ENCODE measurements around the gene ZNF514. TPM values are rescaled to one million over a fixed set of nuclear protein-coding genes. Genes with fewer than 3 reads are reported as not detected.

Gene ZNF514
- total RNA-seq, 1 experiment from 2014 or later = 8.5 TPM

GRCh38 chr2:95122197-95122551 is 37.5 kb downstream of the ZNF514 start:
- DNase-seq (ENCODE audit: low read depth, low spot score) (no peak), ATAC-seq (no peak; the same call in 1 of the 2 replicates)
- ChIA-PET RAD21 (ENCODE audit: low non-redundant PET in 1 of 2, low total read pairs in 2 of 2, uncharacterized antibody in 2 of 2, unreplicated experiment in 2 of 2) (interaction anchor here in 1 of 2 experiments (1.0 kb wide), 1 partner anchor 43 kb away, joined by 4 read pairs; no protein-coding TSS in a partner anchor), POLR2A (interaction anchor here (1.2 kb wide), 1 partner anchor 17 kb away, joined by 3 read pairs; no protein-coding TSS in a partner anchor), CTCF (interaction anchor here (0.6 to 1.5 kb wide), 6 partner anchors 28 to 223 kb away, joined by 3 to 4 read pairs (median 3); no protein-coding TSS in a partner anchor)
- TF ChIP-seq TCF7L2 (IDR thresholded peaks at IDR 0.05; ENCODE audit: borderline replicate concordance, extremely low read depth, insufficient read depth, insufficient read length) = no peak
- no TSS peak for BruUV-seq (replicated peaks)
- intact Hi-C loops (cut with micrococcal nuclease) = no loop called here
- Histone ChIP-seq H2AFZ (ENCODE audit: low read depth, low read length, poor library complexity, severe bottlenecking) (peak overlapping the region; percentile 58), H3K27ac (ENCODE audit: low read depth, low read length) (no peak overlapping the region; the same call in 1 of the 2 replicates), H3K4me3 (replicated peaks in 1 of 2; ENCODE audit: low read depth in 1 of 2, low read length in 2 of 2) (peak overlapping the region; percentile 98 to 100), H3K9me3 (ENCODE audit: control insufficient read depth in 1 of 2, insufficient read depth in 1 of 2, low read depth in 1 of 2, low read length in 2 of 2) (no peaks in the 10 kb centered on the region), H3K27me3 (ENCODE audit: insufficient read depth, low read length) (no peaks in the 10 kb centered on the region), H3K79me2 (ENCODE audit: insufficient read depth, low read length) (peaks cover 46% of the 10 kb centered on the region), H3K4me2 (ENCODE audit: low read length) (peak overlapping the region; percentile 97), H3K9ac (ENCODE audit: low read length) (peak overlapping the region; percentile 91), H4K20me1 (ENCODE audit: insufficient read depth) (no peaks in the 10 kb centered on the region), H3K9me2 (ENCODE audit: insufficient read depth) (no peaks in the 10 kb centered on the region), H3K36me3 (ENCODE audit: control insufficient read depth in 1 of 2, insufficient read depth in 2 of 2, low read length in 2 of 2) (peaks cover 4 to 6% of the 10 kb centered on the region in 2 experiments; a peak in 2 of 4 replicates), H3K4me1 (ENCODE audit: control insufficient read depth in 1 of 2, insufficient read depth in 2 of 2, low read length in 2 of 2) (peaks cover 0 to 25% of the 10 kb centered on the region in 2 experiments; a peak in 3 of 4 replicates)

GRCh38 chr2:95121407-95122196 is 38.0 kb downstream of the ZNF514 start, which contains the start of gene MRPS5:
Gene MRPS5, minus strand, starts transcription at chr2:95121808. Its CDS starts 17 bp downstream, at chr2:95121791.
- Histone ChIP-seq H3K9me3 (ENCODE audit: control insufficient read depth in 1 of 2, insufficient read depth in 1 of 2, low read depth in 1 of 2, low read length in 2 of 2) (no peaks in the 10 kb centered on the region), H3K9me2 (ENCODE audit: insufficient read depth) (no peaks in the 10 kb centered on the region), H2AFZ (ENCODE audit: low read depth, low read length, poor library complexity, severe bottlenecking) (peak within 1 kb of the TSS; percentile 82), H3K36me3 (ENCODE audit: control insufficient read depth in 1 of 2, insufficient read depth in 2 of 2, low read length in 2 of 2) (peaks cover 6 to 7% of the 10 kb centered on the region in 2 experiments; a peak in 2 of 4 replicates), H3K4me3 (replicated peaks in 1 of 2; ENCODE audit: low read depth in 1 of 2, low read length in 2 of 2) (peak within 1 kb of the TSS; percentile 98 to 100), H3K27me3 (ENCODE audit: insufficient read depth, low read length) (no peaks in the 10 kb centered on the region), H3K9ac (ENCODE audit: low read length) (peak within 1 kb of the TSS; percentile 91), H3K4me1 (ENCODE audit: control insufficient read depth in 1 of 2, insufficient read depth in 2 of 2, low read length in 2 of 2) (peaks cover 0 to 25% of the 10 kb centered on the region in 2 experiments; a peak in 3 of 4 replicates), H3K27ac (ENCODE audit: low read depth, low read length) (peak within 1 kb of the TSS; percentile 89), H3K4me2 (ENCODE audit: low read length) (peak within 1 kb of the TSS; percentile 97), H4K20me1 (ENCODE audit: insufficient read depth) (no peaks in the 10 kb centered on the region), H3K79me2 (ENCODE audit: insufficient read depth, low read length) (peaks cover 49% of the 10 kb centered on the region)
- ChIA-PET CTCF (interaction anchor here (0.6 to 1.5 kb wide), 8 partner anchors 29 to 224 kb away, joined by 3 to 4 read pairs (median 3); no protein-coding TSS in a partner anchor), POLR2A (interaction anchor here (1.2 kb wide), 1 partner anchor 16 kb away, joined by 3 read pairs; no protein-coding TSS in a partner anchor), RAD21 (ENCODE audit: low non-redundant PET in 1 of 2, low total read pairs in 2 of 2, uncharacterized antibody in 2 of 2, unreplicated experiment in 2 of 2) (interaction anchor here in 1 of 2 experiments (1.0 kb wide), 1 partner anchor 43 kb away, joined by 4 read pairs; no protein-coding TSS in a partner anchor)
- intact Hi-C loops (cut with micrococcal nuclease) = loop anchor here (1.0 kb wide), 1 partner anchor 44 kb away; the partner anchor contains the start of gene ZNF2
- DNase-seq (ENCODE audit: low read depth, low spot score) (peak; percentile 34), ATAC-seq (peak; percentile 94)
- no TSS peak for BruUV-seq (replicated peaks)
- TF ChIP-seq TCF7L2 (IDR thresholded peaks at IDR 0.05; ENCODE audit: borderline replicate concordance, extremely low read depth, insufficient read depth, insufficient read length) = peak; percentile 41
- TF ChIP-seq RAD21 (IDR thresholded peaks at IDR 0.05; ENCODE audit: low read depth) = no peak
- no peak for TF ChIP-seq JUND (IDR thresholded peaks at IDR 0.05)
- peak; percentile 80 for TF ChIP-seq YY1 (IDR thresholded peaks at IDR 0.05; ENCODE audit: extremely low read depth, insufficient replicate concordance, low read depth, low read length)
- TF ChIP-seq REST (IDR thresholded peaks at IDR 0.05; ENCODE audit: low read depth) = no peak
- TF ChIP-seq MAX (IDR thresholded peaks at IDR 0.05) = peak; percentile 78
- no peak for TF ChIP-seq ATF3 (IDR thresholded peaks at IDR 0.05)
- TF ChIP-seq POLR2AphosphoS5 (IDR thresholded peaks at IDR 0.05; ENCODE audit: low read depth, low read length) = peak; percentile 80
- TF ChIP-seq ELF1 (IDR thresholded peaks at IDR 0.05; ENCODE audit: borderline replicate concordance, low read depth) = no peak
- TF ChIP-seq SIN3A (IDR thresholded peaks at IDR 0.05; ENCODE audit: low read depth) = peak; percentile 74
- no peak for TF ChIP-seq ZNF274 (IDR thresholded peaks at IDR 0.05; ENCODE audit: low read depth, low read length)
- TF ChIP-seq CBX3 (IDR thresholded peaks at IDR 0.05; ENCODE audit: low read depth) = peak; percentile 73; the same call in 1 of the 2 replicates
- peak; percentile 59 for TF ChIP-seq POLR2A (IDR thresholded peaks at IDR 0.05; ENCODE audit: borderline replicate concordance, extremely low read depth, insufficient read depth, insufficient read length)
- no peak for TF ChIP-seq EZH2 (IDR thresholded peaks at IDR 0.05)

Data from HCT116 (cell line).